ENCODE data around the gene HOXC13. TPM values are rescaled to one million over a fixed set of nuclear protein-coding genes. Genes with fewer than 3 reads are reported as not detected.

Gene HOXC13
- total RNA-seq, 4 donors from 2014 or later: not detected

DNA sequence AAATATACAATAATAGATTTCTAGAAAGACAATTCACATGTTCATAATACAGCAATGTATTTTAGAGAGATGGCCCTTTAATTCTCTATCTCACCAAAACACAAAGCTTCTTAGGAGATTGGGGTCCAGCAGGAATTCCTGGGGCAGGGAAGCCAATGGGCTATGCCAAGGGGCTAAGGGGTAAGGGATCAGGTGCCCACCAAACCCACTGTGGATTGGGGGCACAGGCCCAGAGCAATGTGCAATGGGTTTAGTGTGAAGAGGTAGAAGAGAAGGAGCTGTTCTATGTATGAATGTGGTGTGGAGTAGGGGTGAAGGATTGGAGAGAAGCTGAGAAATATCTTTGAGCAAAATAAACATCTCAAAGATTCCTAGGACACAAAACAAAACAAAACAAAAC, 2.6 kb downstream of the HOXC13 start:
- H3K27me3 ChIP-seq: peaks cover 63% of the 10 kb centered on the region

GRCh38 chr12:53941750-53942149, 3.1 kb downstream of the HOXC13 start:
- no peaks in the 10 kb centered on the region for H3K9me3 ChIP-seq
- no peak overlapping the region for H3K27ac ChIP-seq
- peaks cover 68% of the 10 kb centered on the region for H3K27me3 ChIP-seq
- TF ChIP-seq CTCF (IDR thresholded peaks at IDR 0.05): no peak
- TF ChIP-seq POLR2A (IDR thresholded peaks at IDR 0.05): no peak
- intact Hi-C loops (cut with DNase I): no loop called here
- no peak overlapping the region for H3K4me3 ChIP-seq (replicated peaks in 1 of 3)
- whole genome bisulfite sequencing, 2 donors: 16 to 20% methylated on average over 5 of the region's 5 CpGs
- DNase-seq: no peak
- peaks cover 0 to 17% of the 10 kb centered on the region in 2 donors for H3K4me1 ChIP-seq
- H3K36me3 ChIP-seq: no peaks in the 10 kb centered on the region

More for the DNA sequence above, 2.6 kb downstream of the HOXC13 start:
- Histone ChIP-seq H3K4me3 (replicated peaks in 1 of 3) (no peak overlapping the region), H3K36me3 (no peaks in the 10 kb centered on the region), H3K9me3 (no peaks in the 10 kb centered on the region), H3K27ac (no peak overlapping the region), H3K4me1 (peaks cover 0 to 17% of the 10 kb centered on the region in 2 donors)
- no peak for DNase-seq
- no peak for TF ChIP-seq POLR2A (IDR thresholded peaks at IDR 0.05)
- no peak for TF ChIP-seq CTCF (IDR thresholded peaks at IDR 0.05)
- intact Hi-C loops (cut with DNase I): no loop called here

DNA sequence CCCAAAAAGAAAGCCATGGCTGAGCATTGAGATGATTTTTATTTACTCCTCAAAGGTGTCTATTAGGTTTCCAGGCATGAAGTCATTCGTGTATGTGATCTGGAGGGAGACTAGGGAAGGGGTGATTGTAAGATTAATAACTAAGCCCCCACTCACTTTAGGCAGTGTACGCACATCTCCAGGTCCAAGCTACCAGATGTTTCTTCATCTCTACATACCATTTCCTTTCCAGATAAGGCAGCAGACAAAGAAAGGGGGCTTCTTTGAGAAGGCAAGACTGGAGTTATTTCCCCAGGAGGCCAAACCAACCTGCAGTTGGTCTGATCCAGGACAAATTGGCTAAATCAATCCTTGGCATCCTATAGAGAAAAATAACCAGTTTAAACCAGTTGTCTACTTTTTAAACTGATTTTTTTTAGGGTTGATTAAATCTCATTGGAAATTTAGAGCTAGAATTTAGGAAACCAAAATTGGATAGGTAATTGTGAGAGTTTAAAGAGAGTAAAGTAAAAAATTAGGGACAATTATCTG, 3.9 kb downstream of the HOXC13 start:
- intact Hi-C loops (cut with DNase I): no loop called here
- H3K4me3 ChIP-seq (replicated peaks in 1 of 3): no peak overlapping the region
- H3K27me3 ChIP-seq: peaks cover 72% of the 10 kb centered on the region
- no peaks in the 10 kb centered on the region for H3K36me3 ChIP-seq
- WGBS, 2 donors: 27 to 37% methylated on average over 2 of the region's 2 CpGs
- H3K4me1 ChIP-seq: peaks cover 0 to 17% of the 10 kb centered on the region in 2 donors
- no peaks in the 10 kb centered on the region for H3K9me3 ChIP-seq
- no peak overlapping the region for H3K27ac ChIP-seq
- DNase-seq: no peak
- TF ChIP-seq CTCF (IDR thresholded peaks at IDR 0.05) (no peak), POLR2A (IDR thresholded peaks at IDR 0.05) (no peak)

GRCh38 chr12:53944209-53944608, 5.6 kb downstream of the HOXC13 start:
- Histone ChIP-seq H3K27ac (no peak overlapping the region), H3K4me3 (replicated peaks in 1 of 3) (no peak overlapping the region), H3K9me3 (no peaks in the 10 kb centered on the region), H3K4me1 (peaks cover 0 to 6% of the 10 kb centered on the region in 2 donors), H3K36me3 (no peaks in the 10 kb centered on the region), H3K27me3 (peaks cover 65% of the 10 kb centered on the region)
- intact Hi-C loops (cut with DNase I): no loop called here
- TF ChIP-seq CTCF (IDR thresholded peaks at IDR 0.05): no peak
- no peak for TF ChIP-seq POLR2A (IDR thresholded peaks at IDR 0.05)
- 29 to 31% methylated on average over 4 of the region's 4 CpGs for WGBS, 2 donors
- DNase-seq: no peak

- Histone ChIP-seq H3K9me3 (no peaks in the 10 kb centered on the region), H3K27ac (no peak overlapping the region), H3K36me3 (no peaks in the 10 kb centered on the region), H3K4me1 (no peaks in the 10 kb centered on the region), H3K27me3 (peaks cover 60% of the 10 kb centered on the region), H3K4me3 (replicated peaks in 1 of 3) (no peak overlapping the region)
- WGBS, 2 donors: 12 to 16% methylated on average over 48 to 51 of the region's 51 CpGs
- TF ChIP-seq CTCF (IDR thresholded peaks at IDR 0.05) (no peak), POLR2A (IDR thresholded peaks at IDR 0.05) (no peak)
- intact Hi-C loops (cut with DNase I): no loop called here
- DNase-seq: no peak
These were observed 6.5 kb downstream of the HOXC13 start for GRCh38 chr12:53944907-53945847.
